Skeletal muscle satellite cell (primary cell): ENCODE measurements around the gene CCDC148.
"Not testable (repeated sequence)": the region's sequence is repeated elsewhere in the genome, so short reads cannot be mapped to it uniquely, and the experiment has no call there.

Experiments used
- H3K27me3 ChIP-seq: 2 replicates; pipeline ENCODE4 v1.7.0; 2013; ENCODE audit warnings: low read length; ENCODE audit not compliant: control insufficient read depth, insufficient read depth
- H3K36me3 ChIP-seq: 2 replicates; pipeline ENCODE4 v1.7.0; 2013; ENCODE audit warnings: mild to moderate bottlenecking, control low read depth, low read length; ENCODE audit not compliant: insufficient read depth
- H3K4me1 ChIP-seq: 2 replicates; pipeline ENCODE4 v1.7.0; 2013; ENCODE audit warnings: low read length; ENCODE audit not compliant: control insufficient read depth, insufficient read depth
- H3K4me2 ChIP-seq: 2 replicates; pipeline ENCODE4 v1.7.0; 2013; ENCODE audit warnings: mild to moderate bottlenecking, low read length
- H3K4me3 ChIP-seq: 2 replicates; pipeline ENCODE4 v1.7.0; 2013; ENCODE audit warnings: low read length
- H3K9ac ChIP-seq: 2 replicates; pipeline ENCODE4 v1.7.0; 2013; ENCODE audit warnings: mild to moderate bottlenecking, low read depth, low read length, moderate library complexity
- H3K9me3 ChIP-seq: replicated peaks from 2 replicates; pipeline ENCODE4 v1.7.0; 2013; ENCODE audit warnings: mild to moderate bottlenecking, control low read depth, low read length

CCDC148 gene

DNA sequence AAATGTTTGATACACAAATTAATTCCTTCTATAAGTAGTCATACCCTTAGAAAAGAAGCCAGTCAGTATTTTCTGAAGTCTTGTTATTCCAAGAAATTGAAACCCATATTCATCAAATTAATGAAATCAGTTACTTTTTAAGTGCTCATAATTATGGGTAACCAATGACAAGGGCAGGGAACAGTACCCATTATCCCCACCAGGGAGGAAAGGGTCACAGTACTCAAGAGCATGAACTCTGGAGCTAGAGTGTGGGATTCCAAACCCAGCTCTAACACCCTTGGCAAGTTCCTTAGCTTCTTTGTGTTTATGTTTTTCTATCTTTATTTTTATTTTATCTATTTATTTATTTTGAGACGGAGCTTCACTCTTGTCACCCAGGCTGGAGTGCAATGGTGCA, 68.4 kb downstream of the CCDC148 start:
- Histone ChIP-seq H3K9ac (no peak overlapping the region), H3K27me3 (no peaks in the 10 kb centered on the region)

DNA sequence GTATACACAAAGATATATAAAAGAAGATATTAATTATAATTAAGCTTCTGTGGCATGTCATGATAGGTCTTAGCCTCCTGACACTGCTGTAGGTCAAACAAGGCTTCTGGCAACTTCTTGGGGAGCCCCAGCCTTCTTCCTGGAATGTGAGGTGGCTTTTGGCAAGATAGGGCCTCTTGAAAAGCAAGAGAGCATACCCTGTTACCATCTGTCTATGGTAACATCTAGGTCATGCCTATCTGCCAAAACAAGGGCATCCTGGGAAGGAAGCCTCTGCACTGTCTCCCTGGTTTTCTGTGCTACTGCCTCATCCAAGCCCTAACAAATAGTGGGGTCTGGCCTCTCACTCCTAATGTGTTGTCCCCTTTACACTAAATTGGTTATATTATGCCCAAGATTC, 70.9 kb downstream of the CCDC148 start:
- Histone ChIP-seq H3K4me1 (no peaks in the 10 kb centered on the region), H3K36me3 (no peaks in the 10 kb centered on the region), H3K9me3 (no peaks in the 10 kb centered on the region), H3K4me2 (no peak overlapping the region), H3K4me3 (no peak overlapping the region), H3K9ac (no peak overlapping the region), H3K27me3 (no peaks in the 10 kb centered on the region)

More for the DNA sequence above, 68.4 kb downstream of the CCDC148 start:
- Histone ChIP-seq H3K4me3 (no peak overlapping the region), H3K9me3 (no peaks in the 10 kb centered on the region), H3K4me2 (no peak overlapping the region), H3K36me3 (no peaks in the 10 kb centered on the region), H3K4me1 (no peaks in the 10 kb centered on the region)

DNA sequence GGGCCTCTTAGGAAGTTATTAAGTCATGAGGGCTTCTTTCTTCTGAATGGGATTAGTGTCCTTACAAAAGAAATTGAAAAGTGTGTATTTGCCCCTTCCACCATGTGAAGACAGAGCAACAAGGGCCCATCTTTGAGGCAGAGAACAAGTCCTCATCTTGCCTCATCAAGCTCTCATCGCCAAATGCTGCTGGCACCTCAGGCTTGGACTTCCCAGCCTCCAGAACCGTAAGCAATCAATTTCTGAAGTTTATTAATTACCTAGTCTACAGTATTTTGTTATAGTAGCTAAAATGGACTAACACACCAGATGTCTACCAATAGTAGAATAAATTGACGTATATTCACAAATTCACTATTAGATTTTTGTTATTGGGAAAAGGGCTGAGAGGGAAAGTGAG, 74.6 kb downstream of the CCDC148 start:
- Histone ChIP-seq H3K36me3 (no peaks in the 10 kb centered on the region), H3K9ac (no peak overlapping the region), H3K27me3 (no peaks in the 10 kb centered on the region), H3K9me3 (no peaks in the 10 kb centered on the region), H3K4me2 (no peak overlapping the region), H3K4me1 (no peaks in the 10 kb centered on the region), H3K4me3 (no peak overlapping the region)

DNA sequence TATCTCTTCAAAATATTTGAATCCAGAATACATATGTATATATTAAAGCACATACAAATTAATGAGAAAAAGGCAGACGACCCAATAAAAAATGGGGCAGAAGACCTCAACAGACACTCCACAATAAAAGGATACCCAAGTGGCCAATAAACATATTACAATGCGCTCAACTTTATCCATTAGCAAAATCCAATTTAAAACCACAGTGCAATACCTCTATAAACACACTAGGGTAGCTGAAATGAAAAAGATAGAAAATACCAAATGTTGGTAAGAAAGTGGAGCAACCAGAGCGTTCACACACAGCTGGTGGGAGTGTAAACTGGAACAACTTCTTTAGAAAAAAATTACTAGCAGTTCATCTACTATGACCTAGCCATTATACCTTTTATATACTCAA, 75.3 kb downstream of the CCDC148 start:
- H3K27me3 ChIP-seq, result no peaks in the 10 kb centered on the region
- H3K4me2 ChIP-seq, result no peak overlapping the region
- H3K36me3 ChIP-seq, result no peaks in the 10 kb centered on the region
- H3K9ac ChIP-seq, result no peak overlapping the region
- H3K9me3 ChIP-seq, result no peaks in the 10 kb centered on the region
- no peak overlapping the region for H3K4me3 ChIP-seq
- no peaks in the 10 kb centered on the region for H3K4me1 ChIP-seq

DNA sequence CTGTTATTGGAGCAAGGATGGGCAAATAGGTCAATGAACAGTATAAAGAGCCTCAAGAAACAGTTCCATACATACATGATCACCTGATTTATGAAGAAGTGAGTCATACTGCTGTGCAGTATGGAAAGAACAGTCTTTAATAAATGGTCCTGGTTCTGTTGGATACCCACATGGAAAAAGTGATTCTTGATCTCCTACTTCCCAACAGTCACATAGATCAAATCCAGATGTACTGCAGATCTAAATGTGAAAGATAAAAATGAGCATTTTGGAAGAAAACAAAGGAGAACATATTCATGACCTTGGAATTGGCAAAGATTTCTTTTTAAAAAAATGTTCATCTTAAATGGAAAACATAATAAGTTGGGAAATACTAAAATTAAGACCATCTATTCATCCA, 75.8 kb downstream of the CCDC148 start:
- Histone ChIP-seq H3K36me3 (no peaks in the 10 kb centered on the region), H3K4me2 (no peak overlapping the region), H3K27me3 (no peaks in the 10 kb centered on the region), H3K4me3 (no peak overlapping the region), H3K9ac (no peak overlapping the region), H3K9me3 (no peaks in the 10 kb centered on the region), H3K4me1 (no peaks in the 10 kb centered on the region)

DNA sequence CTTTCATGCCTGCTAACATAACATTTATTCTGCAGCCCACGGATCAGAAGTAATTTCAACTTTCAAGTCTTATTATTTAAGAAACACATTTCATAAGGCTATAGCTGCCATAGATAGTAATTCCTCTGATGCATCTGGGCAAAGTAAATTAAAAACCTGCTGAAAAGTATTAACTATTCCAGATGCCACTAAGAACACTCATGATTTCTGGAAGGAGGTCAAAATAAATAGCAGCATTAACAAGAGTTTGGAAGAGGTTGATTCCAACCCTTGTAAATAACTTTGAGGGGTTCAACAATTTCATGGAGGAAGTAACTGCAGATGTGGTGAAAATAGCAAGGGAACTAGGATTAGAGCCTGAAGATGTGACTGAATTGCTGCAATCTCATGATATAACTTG, 77.6 kb downstream of the CCDC148 start:
- Histone ChIP-seq H3K9ac (no peak overlapping the region), H3K4me2 (no peak overlapping the region)

DNA sequence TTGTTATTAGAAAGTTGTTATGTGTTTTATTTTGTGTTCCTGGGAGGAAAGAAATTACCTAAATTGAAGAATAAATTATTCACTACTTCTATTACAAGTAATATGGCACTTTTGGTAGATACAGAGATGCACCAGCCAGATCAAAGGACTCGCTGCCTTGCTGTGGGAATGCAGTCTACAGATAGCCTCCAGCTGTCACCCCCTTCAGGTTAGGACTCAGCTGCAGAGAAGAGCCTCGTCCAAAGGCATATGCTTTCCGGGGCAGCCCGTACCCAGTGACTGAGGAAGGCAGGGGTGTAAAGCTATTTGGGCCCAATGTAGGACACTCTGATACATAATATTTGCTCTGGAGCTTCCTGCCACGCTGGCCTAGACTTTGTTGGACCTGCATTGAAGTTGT, 90.2 kb downstream of the CCDC148 start:
- Histone ChIP-seq H3K4me1 (no peaks in the 10 kb centered on the region), H3K9ac (no peak overlapping the region), H3K27me3 (no peaks in the 10 kb centered on the region), H3K4me2 (no peak overlapping the region), H3K4me3 (no peak overlapping the region), H3K9me3 (no peaks in the 10 kb centered on the region), H3K36me3 (no peaks in the 10 kb centered on the region)

More for the DNA sequence above, 77.6 kb downstream of the CCDC148 start:
- Histone ChIP-seq H3K4me3 (no peak overlapping the region), H3K9me3 (no peaks in the 10 kb centered on the region), H3K36me3 (no peaks in the 10 kb centered on the region), H3K27me3 (no peaks in the 10 kb centered on the region), H3K4me1 (no peaks in the 10 kb centered on the region)

DNA sequence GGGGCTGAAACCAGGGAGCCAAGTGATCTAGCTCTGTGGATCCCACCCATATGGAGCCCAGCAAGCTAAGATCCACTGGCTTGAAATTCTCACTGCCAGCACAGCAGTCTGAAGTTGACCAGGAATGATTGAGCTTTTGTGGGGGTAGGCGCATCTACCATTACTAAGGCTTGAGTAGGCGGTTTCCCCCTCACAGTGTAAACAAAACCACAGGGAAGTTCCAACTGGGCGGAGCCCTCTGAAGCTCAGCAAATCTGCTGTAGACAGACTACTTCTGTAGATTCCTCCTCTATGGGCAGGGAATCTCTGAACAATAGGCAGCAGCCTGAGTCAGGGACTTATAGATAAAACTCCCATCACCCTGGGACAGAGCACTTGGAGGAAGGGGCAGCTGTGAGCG, 96.7 kb downstream of the CCDC148 start:
- Histone ChIP-seq H3K4me1 (no peaks in the 10 kb centered on the region), H3K9me3 (no peaks in the 10 kb centered on the region), H3K9ac (no peak overlapping the region), H3K36me3 (no peaks in the 10 kb centered on the region), H3K4me2 (no peak overlapping the region), H3K27me3 (no peaks in the 10 kb centered on the region), H3K4me3 (no peak overlapping the region)

DNA sequence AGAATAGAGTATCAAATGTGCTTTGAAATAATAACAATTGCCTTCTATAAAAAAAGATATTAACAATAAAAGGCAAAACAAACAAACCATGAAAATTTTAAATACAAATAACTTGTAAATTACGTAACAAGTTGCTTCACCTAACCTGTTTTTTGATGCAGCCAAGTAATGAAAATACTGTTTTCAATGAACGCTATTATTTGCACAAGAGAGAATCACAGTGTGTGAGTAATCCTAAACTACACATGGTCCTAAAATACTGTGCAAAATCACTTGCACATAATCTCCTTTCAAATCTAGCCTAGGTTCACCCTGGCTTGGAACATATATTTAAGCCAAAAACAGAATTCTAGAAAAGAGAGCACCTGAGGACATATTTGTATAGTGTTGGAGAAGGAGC, 98.9 kb downstream of the CCDC148 start:
- Histone ChIP-seq H3K4me3 (no peak overlapping the region), H3K4me1 (no peaks in the 10 kb centered on the region), H3K9me3 (no peaks in the 10 kb centered on the region), H3K27me3 (no peaks in the 10 kb centered on the region), H3K9ac (no peak overlapping the region), H3K4me2 (no peak overlapping the region), H3K36me3 (no peaks in the 10 kb centered on the region)

DNA sequence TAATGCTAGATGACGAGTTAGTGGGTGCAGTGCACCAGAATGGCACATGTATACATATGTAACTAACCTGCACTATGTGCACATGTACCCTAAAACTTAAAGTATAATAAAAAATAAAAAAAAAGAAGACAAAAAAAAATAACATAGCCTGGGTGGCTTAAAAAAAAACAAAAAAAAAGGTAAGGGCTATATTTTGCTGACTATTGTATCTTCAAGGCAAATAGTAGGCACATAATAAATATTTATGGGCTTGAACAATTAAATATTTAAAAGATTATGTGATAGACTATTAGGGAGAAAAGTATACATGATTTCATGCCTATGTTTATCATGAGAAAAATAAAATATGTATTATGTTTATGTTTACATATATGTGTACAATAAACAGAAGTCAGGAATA, 99.4 kb downstream of the CCDC148 start:
- Histone ChIP-seq H3K27me3 (no peaks in the 10 kb centered on the region), H3K9ac (no peak overlapping the region), H3K4me2 (no peak overlapping the region), H3K36me3 (no peaks in the 10 kb centered on the region), H3K4me3 (no peak overlapping the region), H3K4me1 (no peaks in the 10 kb centered on the region), H3K9me3 (no peaks in the 10 kb centered on the region)

DNA sequence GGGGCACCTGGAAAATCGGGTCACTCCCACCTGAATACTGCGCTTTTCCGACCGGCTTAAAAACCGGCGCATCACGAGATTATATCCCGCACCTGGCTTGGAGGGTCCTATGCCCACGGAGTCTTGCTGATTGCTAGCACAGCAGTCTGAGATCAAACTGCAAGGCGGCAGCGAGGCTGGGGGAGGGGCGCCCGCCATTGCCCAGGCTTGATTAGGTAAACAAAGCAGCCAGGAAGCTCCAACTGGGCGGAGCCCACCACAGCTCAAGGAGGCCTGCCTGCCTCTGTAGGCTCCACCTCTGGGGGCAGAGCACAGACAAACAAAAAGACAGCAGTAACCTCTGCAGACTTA, 105.1 kb downstream of the CCDC148 start:
- H3K9ac ChIP-seq, H3K4me1 ChIP-seq, H3K27me3 ChIP-seq, H3K36me3 ChIP-seq, H3K9me3 ChIP-seq, H3K4me3 ChIP-seq, H3K4me2 ChIP-seq: not testable (repeated sequence)

DNA sequence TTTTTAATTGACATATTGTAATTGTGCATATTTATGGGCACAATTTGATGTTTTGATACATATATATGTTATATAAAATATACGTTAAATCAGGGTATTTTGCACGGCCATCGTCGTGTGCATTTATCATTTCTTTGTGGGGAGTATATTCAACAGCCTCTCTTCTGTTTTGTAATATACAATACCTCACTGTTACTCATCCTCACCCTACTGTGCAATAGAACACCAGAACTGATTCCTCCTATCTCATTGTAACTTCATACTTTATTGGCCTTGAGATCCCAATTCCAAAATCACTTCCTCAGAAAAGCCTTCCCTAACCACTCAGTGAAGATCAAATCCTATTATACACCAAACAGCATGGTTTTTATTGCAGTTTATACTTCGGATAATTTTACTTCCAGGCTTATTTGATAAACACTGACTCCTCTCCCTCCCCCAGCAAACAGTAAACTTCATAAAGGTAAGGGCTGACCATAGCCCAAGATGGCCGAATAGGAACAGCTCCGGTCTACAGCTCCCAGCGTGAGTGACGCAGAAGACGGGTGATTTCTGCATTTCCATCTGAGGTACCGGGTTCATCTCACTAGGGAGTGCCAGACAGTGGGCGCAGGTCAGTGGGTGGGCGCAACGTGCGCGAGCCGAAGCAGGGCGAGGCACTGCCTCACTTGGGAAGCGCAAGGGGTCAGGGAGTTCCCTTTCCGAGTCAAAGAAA, 105.6 kb downstream of the CCDC148 start:
- H3K27me3 ChIP-seq, H3K9ac ChIP-seq, H3K4me3 ChIP-seq, H3K4me2 ChIP-seq, H3K9me3 ChIP-seq, H3K36me3 ChIP-seq, H3K4me1 ChIP-seq: not testable (repeated sequence)
